ENCODE measurements around the gene NOPCHAP1. TPM values are rescaled to one million over a fixed set of nuclear protein-coding genes. Genes with fewer than 3 reads are reported as not detected.

NOPCHAP1 gene
- total and polyA plus RNA-seq, 11 donors: 3.5 to 14.5 (median 8.5) TPM

DNA sequence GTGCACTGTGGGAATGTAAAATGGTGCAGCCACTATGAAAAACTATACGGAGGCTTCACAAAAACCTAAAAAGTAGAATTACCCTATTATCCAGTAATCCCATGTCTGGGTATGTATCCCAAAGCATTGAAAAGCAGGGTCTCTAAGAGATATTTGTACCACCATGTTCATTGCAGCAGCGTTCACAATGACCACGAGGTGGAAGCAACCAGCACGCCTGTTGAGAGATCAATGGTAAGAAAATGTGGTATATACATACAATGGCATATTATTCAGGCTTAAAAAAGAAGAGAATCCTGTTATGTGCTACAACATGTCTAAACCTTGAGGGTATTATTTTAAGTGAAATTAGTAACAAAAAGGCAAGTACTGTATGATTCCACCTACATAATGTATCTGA is 910 bp upstream of the NOPCHAP1 start:
- no peaks in the 10 kb centered on the region for H3K9me3 ChIP-seq
- no peak overlapping the region for H3K27ac ChIP-seq
- intact Hi-C loops (cut with DNase I): no loop called here
- ATAC-seq (no peak), DNase-seq (no peak)
- peaks cover 0 to 23% (median 12%) of the 10 kb centered on the region in 12 donors for H3K4me1 ChIP-seq
- no peak overlapping the region for H3K4me3 ChIP-seq
- no peaks in the 10 kb centered on the region for H3K27me3 ChIP-seq
- 85 to 90% (median 86%) methylated on average over 4 of the region's 4 CpGs for WGBS, 4 donors
- TF ChIP-seq POLR2A (IDR thresholded peaks at IDR 0.05): no peak
- TF ChIP-seq, protein P1, sequence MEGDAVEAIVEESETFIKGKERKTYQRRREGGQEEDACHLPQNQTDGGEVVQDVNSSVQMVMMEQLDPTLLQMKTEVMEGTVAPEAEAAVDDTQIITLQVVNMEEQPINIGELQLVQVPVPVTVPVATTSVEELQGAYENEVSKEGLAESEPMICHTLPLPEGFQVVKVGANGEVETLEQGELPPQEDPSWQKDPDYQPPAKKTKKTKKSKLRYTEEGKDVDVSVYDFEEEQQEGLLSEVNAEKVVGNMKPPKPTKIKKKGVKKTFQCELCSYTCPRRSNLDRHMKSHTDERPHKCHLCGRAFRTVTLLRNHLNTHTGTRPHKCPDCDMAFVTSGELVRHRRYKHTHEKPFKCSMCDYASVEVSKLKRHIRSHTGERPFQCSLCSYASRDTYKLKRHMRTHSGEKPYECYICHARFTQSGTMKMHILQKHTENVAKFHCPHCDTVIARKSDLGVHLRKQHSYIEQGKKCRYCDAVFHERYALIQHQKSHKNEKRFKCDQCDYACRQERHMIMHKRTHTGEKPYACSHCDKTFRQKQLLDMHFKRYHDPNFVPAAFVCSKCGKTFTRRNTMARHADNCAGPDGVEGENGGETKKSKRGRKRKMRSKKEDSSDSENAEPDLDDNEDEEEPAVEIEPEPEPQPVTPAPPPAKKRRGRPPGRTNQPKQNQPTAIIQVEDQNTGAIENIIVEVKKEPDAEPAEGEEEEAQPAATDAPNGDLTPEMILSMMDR (IDR thresholded peaks at IDR 0.05): no peak
- H3K36me3 ChIP-seq: peaks cover 0 to 17% (median 5%) of the 10 kb centered on the region in 9 donors

DNA sequence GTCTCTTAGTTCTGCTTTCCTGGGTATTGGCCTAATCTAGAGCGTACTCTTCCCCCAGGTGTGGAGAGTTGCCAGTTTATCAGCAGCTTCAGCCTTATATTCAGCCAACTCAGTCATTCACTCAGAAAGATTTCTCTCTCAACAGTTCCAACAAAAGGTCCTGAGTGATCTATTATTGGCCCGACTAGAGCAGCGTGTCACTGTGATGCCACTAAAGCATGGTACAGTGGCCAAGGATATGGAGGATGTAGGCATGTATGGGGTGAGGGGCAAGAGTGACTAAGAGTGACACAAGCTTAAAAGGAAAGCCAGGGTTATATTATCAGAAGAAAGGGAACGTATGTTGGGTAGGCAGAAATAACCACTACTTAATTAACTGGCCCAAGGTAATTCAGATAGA is 4.8 kb downstream of the NOPCHAP1 start:
- ATAC-seq (peak in 3 of 4 donors; percentile 52 to 80 (median 61)), DNase-seq (no peak)
- Histone ChIP-seq H3K27ac (peak overlapping the region in 6 of 12 donors; percentile 14 to 41 (median 27)), H3K4me1 (peaks cover 0 to 31% (median 12%) of the 10 kb centered on the region in 12 donors), H3K36me3 (peaks cover 0 to 72% (median 53%) of the 10 kb centered on the region in 9 donors), H3K27me3 (no peaks in the 10 kb centered on the region), H3K4me3 (no peak overlapping the region), H3K9me3 (no peaks in the 10 kb centered on the region)
- intact Hi-C loops (cut with DNase I): no loop called here
- WGBS, 4 donors: 51 to 65% (median 55%) methylated on average over 4 of the region's 4 CpGs
- TF ChIP-seq, protein P1 (IDR thresholded peaks at IDR 0.05): no peak
- no peak for TF ChIP-seq POLR2A (IDR thresholded peaks at IDR 0.05)

DNA sequence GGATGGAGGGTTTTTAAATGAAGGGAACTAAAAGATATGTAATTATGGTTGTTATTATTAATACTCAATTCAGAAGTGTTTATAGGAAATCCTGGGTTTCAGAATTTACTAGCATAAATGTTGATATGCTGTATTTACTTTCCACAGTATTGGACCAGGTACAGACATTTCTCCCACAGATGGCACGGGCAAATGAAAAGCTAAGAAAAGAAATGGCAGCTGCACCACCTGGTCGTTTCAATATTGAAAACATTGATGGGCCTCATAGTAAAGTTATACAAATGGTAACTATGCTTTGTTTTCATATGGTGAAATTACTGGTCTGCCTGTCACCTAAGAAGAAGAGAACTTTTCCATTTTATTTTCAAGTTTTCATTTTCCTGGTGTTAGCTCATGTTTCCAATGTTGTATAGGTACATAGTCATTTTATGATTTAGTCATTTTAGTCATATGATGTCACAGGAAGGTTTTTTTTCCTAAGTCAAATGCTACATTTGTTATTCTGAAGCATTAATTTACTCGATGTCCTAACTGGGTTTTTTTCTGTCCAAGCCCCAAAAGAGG is 5.5 kb downstream of the NOPCHAP1 start:
- WGBS, 4 donors: 83 to 92% (median 89%) methylated on average over 3 of the region's 3 CpGs
- H3K36me3 ChIP-seq: peaks cover 0 to 79% (median 59%) of the 10 kb centered on the region in 9 donors
- H3K4me3 ChIP-seq: no peak overlapping the region
- H3K4me1 ChIP-seq: peaks cover 0 to 31% (median 12%) of the 10 kb centered on the region in 12 donors
- H3K27me3 ChIP-seq: no peaks in the 10 kb centered on the region
- DNase-seq: no peak
- intact Hi-C loops (cut with DNase I): no loop called here
- no peaks in the 10 kb centered on the region for H3K9me3 ChIP-seq
- ATAC-seq: no peak
- no peak for TF ChIP-seq POLR2A (IDR thresholded peaks at IDR 0.05)
- TF ChIP-seq, protein P1 (IDR thresholded peaks at IDR 0.05): no peak
- peak overlapping the region in 1 of 12 donors; percentile 24 for H3K27ac ChIP-seq

DNA sequence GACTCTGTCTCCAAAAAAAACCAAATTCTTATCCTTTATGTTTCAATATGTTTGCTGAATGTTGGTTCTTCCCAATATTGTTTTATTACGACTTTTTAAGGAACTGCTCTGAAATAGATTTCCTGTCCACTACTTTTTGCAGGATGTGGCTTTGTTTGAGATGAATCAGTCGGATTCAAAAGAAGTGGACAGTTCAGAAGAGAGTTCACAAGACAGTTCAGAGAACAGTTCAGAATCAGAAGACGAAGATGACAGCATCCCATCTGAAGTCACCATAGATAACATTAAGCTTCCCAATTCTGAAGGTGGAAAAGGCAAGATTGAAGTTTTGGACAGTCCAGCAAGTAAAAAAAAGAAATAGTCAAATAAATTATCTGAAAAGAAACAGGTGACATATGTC is 8.2 kb downstream of the NOPCHAP1 start:
- Histone ChIP-seq H3K36me3 (peaks cover 0 to 89% (median 67%) of the 10 kb centered on the region in 9 donors), H3K27me3 (no peaks in the 10 kb centered on the region), H3K4me1 (peaks cover 0 to 31% (median 1%) of the 10 kb centered on the region in 12 donors), H3K9me3 (no peaks in the 10 kb centered on the region), H3K27ac (peak overlapping the region in 1 of 12 donors; percentile 50), H3K4me3 (no peak overlapping the region)
- intact Hi-C loops (cut with DNase I): no loop called here
- DNase-seq (no peak), ATAC-seq (no peak)
- 68 to 73% (median 71%) methylated on average over 3 of the region's 3 CpGs for WGBS, 4 donors
- TF ChIP-seq POLR2A (IDR thresholded peaks at IDR 0.05): no peak

DNA sequence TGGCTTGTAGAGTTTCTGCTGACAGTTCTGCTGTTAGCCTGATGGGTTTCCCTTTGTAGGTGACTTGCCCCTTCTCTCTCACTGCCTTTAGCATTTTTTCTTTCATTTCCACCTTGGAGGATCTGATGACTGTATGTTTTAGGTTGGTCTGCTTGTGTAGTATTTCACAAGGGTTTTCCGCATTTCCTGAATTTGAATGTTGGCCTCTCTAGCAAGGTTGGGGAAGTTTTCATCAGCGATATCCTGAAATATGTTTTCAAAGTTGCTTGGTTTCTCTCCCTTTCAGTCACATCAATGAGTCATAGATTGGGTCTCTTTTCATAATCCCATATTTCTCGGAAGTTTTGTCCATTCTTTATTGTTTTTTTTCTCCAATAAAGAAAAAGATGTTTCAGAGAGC is 11.4 kb downstream of the NOPCHAP1 start:
- WGBS, 4 donors: 93 to 97% (median 95%) methylated on average over 3 of the region's 3 CpGs
- intact Hi-C loops (cut with DNase I): no loop called here
- no peak for DNase-seq
- H3K27me3 ChIP-seq: no peaks in the 10 kb centered on the region
- no peaks in the 10 kb centered on the region for H3K9me3 ChIP-seq
- no peak overlapping the region for H3K4me3 ChIP-seq
- no peak for ATAC-seq
- H3K4me1 ChIP-seq: peaks cover 0 to 31% (median 0%) of the 10 kb centered on the region in 12 donors
- H3K27ac ChIP-seq: peak overlapping the region in 1 of 12 donors; percentile 32
- H3K36me3 ChIP-seq: peaks cover 0 to 93% (median 64%) of the 10 kb centered on the region in 9 donors
- TF ChIP-seq, protein P1 (IDR thresholded peaks at IDR 0.05): no peak
- TF ChIP-seq POLR2A (IDR thresholded peaks at IDR 0.05): no peak
